Measurements from ENCODE around the gene CDH13.

The CDH13 gene

GRCh38 chr16:83579436-83579835 lies 952.7 kb downstream of the CDH13 start:
- DNase-seq (no peak), ATAC-seq (no peak)

GRCh38 chr16:83581082-83581481 lies 954.3 kb downstream of the CDH13 start:
- DNase-seq: no peak
- no peak for ATAC-seq

- no peak for ATAC-seq
Observed at GRCh38 chr16:83581994-83582747, 955.4 kb downstream of the CDH13 start.

GRCh38 chr16:83586036-83586435 lies 959.3 kb downstream of the CDH13 start:
- no peak for DNase-seq
- no peak for ATAC-seq

More at GRCh38 chr16:83581994-83582747, 955.4 kb downstream of the CDH13 start:
- DNase-seq: no peak

- no peak for ATAC-seq
- DNase-seq: no peak
Observed at GRCh38 chr16:83586461-83587200, 959.9 kb downstream of the CDH13 start.

GRCh38 chr16:83587201-83587600 lies 960.4 kb downstream of the CDH13 start:
- ATAC-seq (no peak), DNase-seq (no peak)

- ATAC-seq (no peak), DNase-seq (no peak)
Observed at GRCh38 chr16:83588070-83588469, 961.3 kb downstream of the CDH13 start.

- ATAC-seq: no peak
- DNase-seq: no peak
Observed at GRCh38 chr16:83589576-83589975, 962.8 kb downstream of the CDH13 start.

GRCh38 chr16:83592778-83593177 lies 966.0 kb downstream of the CDH13 start:
- no peak for ATAC-seq
- no peak for DNase-seq

GRCh38 chr16:83599789-83600462 lies 973.2 kb downstream of the CDH13 start:
- DNase-seq (no peak), ATAC-seq (no peak)

- ATAC-seq (no peak), DNase-seq (no peak)
Observed at GRCh38 chr16:83602761-83603722, 976.3 kb downstream of the CDH13 start.

GRCh38 chr16:83603723-83604570 lies 977.2 kb downstream of the CDH13 start:
- ATAC-seq (no peak), DNase-seq (no peak)

- ATAC-seq (no peak), DNase-seq (no peak)
Observed at GRCh38 chr16:83606486-83607030, 979.8 kb downstream of the CDH13 start.

- no peak for DNase-seq
- no peak for ATAC-seq
Observed at GRCh38 chr16:83609178-83609577, 982.4 kb downstream of the CDH13 start.

- ATAC-seq (no peak), DNase-seq (no peak)
Observed at GRCh38 chr16:83615141-83615952, 988.6 kb downstream of the CDH13 start.

GRCh38 chr16:83615953-83616350 lies 989.2 kb downstream of the CDH13 start:
- ATAC-seq: no peak
- no peak for DNase-seq

- no peak for ATAC-seq
- DNase-seq: no peak
Observed at GRCh38 chr16:83619381-83620150, 992.8 kb downstream of the CDH13 start.

GRCh38 chr16:83622010-83622409 lies 995.2 kb downstream of the CDH13 start:
- DNase-seq: no peak
- ATAC-seq: no peak
